SJCRH30 (cell line): ENCODE measurements around the gene NEDD4L. TPM values are rescaled to one million over a fixed set of nuclear protein-coding genes. Genes with fewer than 3 reads are reported as not detected.
"Not testable (repeated sequence)": the region's sequence is repeated elsewhere in the genome, so short reads cannot be mapped to it uniquely, and the experiment has no call there.

Experiments used
- DNase-seq, 2 experiments: peaks; one replicate each; pipeline ENCODE4 v3.0.0-alpha.2; 2015 to 2020
- H3K27ac ChIP-seq: fragments of 250-450 bp; sonication (Bioruptor Pico); 2 replicates; pipeline ENCODE4 v1.5.1; 2020; ENCODE audit warnings: mild to moderate bottlenecking, moderate library complexity
- H3K27me3 ChIP-seq: fragments of 250-450 bp; sonication (Bioruptor Pico); 2 replicates; pipeline ENCODE4 v1.5.1; 2020; ENCODE audit warnings: mild to moderate bottlenecking, moderate library complexity
- H3K36me3 ChIP-seq: fragments of 250-450 bp; sonication (Bioruptor Pico); 2 replicates; pipeline ENCODE4 v1.5.1; 2020; ENCODE audit warnings: mild to moderate bottlenecking, moderate library complexity
- H3K4me1 ChIP-seq: fragments of 250-450 bp; sonication (Bioruptor Pico); 2 replicates; pipeline ENCODE4 v1.5.1; 2020; ENCODE audit warnings: mild to moderate bottlenecking, moderate library complexity
- H3K4me3 ChIP-seq: fragments of 250-450 bp; sonication (Bioruptor Pico); 2 replicates; pipeline ENCODE4 v1.5.1; 2020; ENCODE audit warnings: mild to moderate bottlenecking, moderate library complexity
- H3K9me3 ChIP-seq: fragments of 250-450 bp; sonication (Bioruptor Pico); replicated peaks from 2 replicates; pipeline ENCODE4 v1.5.1; 2020; ENCODE audit warnings: mild to moderate bottlenecking, moderate library complexity
- total RNA-seq: library from RNA; depleted of rRNA; stranded (reverse); fragments of >200 nt; shearing (Covaris generic); gene quantifications from 2 replicates; pipeline ENCODE4 v1.2.3, GENCODE V29; 2014

Gene NEDD4L
- total RNA-seq, 1 experiment from 2014 or later, result 29.3 TPM

GRCh38 chr18:58265489-58265888 lies 221.5 kb downstream of the NEDD4L start:
- H3K36me3 ChIP-seq, H3K27me3 ChIP-seq, H3K4me3 ChIP-seq, H3K27ac ChIP-seq, H3K9me3 ChIP-seq, DNase-seq: not testable (repeated sequence)
- H3K4me1 ChIP-seq, result peaks cover 35% of the 10 kb centered on the region

- H3K9me3 ChIP-seq, result no peaks in the 10 kb centered on the region
- H3K4me1 ChIP-seq, result peaks cover 35% of the 10 kb centered on the region
- DNase-seq, result no peak
- no peak overlapping the region for H3K4me3 ChIP-seq
- no peak overlapping the region for H3K27ac ChIP-seq
- no peaks in the 10 kb centered on the region for H3K27me3 ChIP-seq
- no peaks in the 10 kb centered on the region for H3K36me3 ChIP-seq
These were observed 222.3 kb downstream of the NEDD4L start for GRCh38 chr18:58266291-58266690.

- no peak overlapping the region for H3K27ac ChIP-seq
- DNase-seq, result no peak
- no peaks in the 10 kb centered on the region for H3K36me3 ChIP-seq
- no peaks in the 10 kb centered on the region for H3K27me3 ChIP-seq
- no peaks in the 10 kb centered on the region for H3K9me3 ChIP-seq
- peaks cover 35% of the 10 kb centered on the region for H3K4me1 ChIP-seq
- H3K4me3 ChIP-seq, result no peak overlapping the region
These were observed 223.5 kb downstream of the NEDD4L start for GRCh38 chr18:58267493-58267892.

- Histone ChIP-seq H3K36me3 (no peaks in the 10 kb centered on the region), H3K27me3 (no peaks in the 10 kb centered on the region), H3K4me3 (no peak overlapping the region), H3K9me3 (no peaks in the 10 kb centered on the region), H3K27ac (no peak overlapping the region), H3K4me1 (peaks cover 23% of the 10 kb centered on the region)
- DNase-seq, result peak in 1 of 2 experiments; percentile 18
These were observed 224.8 kb downstream of the NEDD4L start for GRCh38 chr18:58268849-58269248.

GRCh38 chr18:58269931-58270330 lies 225.9 kb downstream of the NEDD4L start:
- no peaks in the 10 kb centered on the region for H3K9me3 ChIP-seq
- no peaks in the 10 kb centered on the region for H3K27me3 ChIP-seq
- DNase-seq, result no peak

GRCh38 chr18:58270396-58270795 lies 226.4 kb downstream of the NEDD4L start:
- H3K9me3 ChIP-seq, result no peaks in the 10 kb centered on the region

More at GRCh38 chr18:58269931-58270330, 225.9 kb downstream of the NEDD4L start:
- Histone ChIP-seq H3K36me3 (no peaks in the 10 kb centered on the region), H3K27ac (no peak overlapping the region), H3K4me3 (no peak overlapping the region), H3K4me1 (peaks cover 12% of the 10 kb centered on the region)

GRCh38 chr18:58271770-58272169 lies 227.7 kb downstream of the NEDD4L start:
- Histone ChIP-seq H3K27ac (no peak overlapping the region), H3K9me3 (no peaks in the 10 kb centered on the region), H3K36me3 (no peaks in the 10 kb centered on the region), H3K4me1 (peaks cover 12% of the 10 kb centered on the region), H3K27me3 (no peaks in the 10 kb centered on the region), H3K4me3 (no peak overlapping the region)
- DNase-seq, result no peak

More at GRCh38 chr18:58270396-58270795, 226.4 kb downstream of the NEDD4L start:
- Histone ChIP-seq H3K27me3 (no peaks in the 10 kb centered on the region), H3K4me3 (no peak overlapping the region), H3K27ac (no peak overlapping the region), H3K4me1 (peaks cover 12% of the 10 kb centered on the region), H3K36me3 (no peaks in the 10 kb centered on the region)
- DNase-seq, result no peak

GRCh38 chr18:58272209-58272608 lies 228.2 kb downstream of the NEDD4L start:
- H3K36me3 ChIP-seq, result no peaks in the 10 kb centered on the region
- H3K9me3 ChIP-seq, result no peaks in the 10 kb centered on the region
- no peak overlapping the region for H3K27ac ChIP-seq
- DNase-seq, result no peak
- no peaks in the 10 kb centered on the region for H3K27me3 ChIP-seq
- no peak overlapping the region for H3K4me3 ChIP-seq
- peaks cover 12% of the 10 kb centered on the region for H3K4me1 ChIP-seq

- Histone ChIP-seq H3K36me3 (no peaks in the 10 kb centered on the region), H3K27ac (no peak overlapping the region), H3K27me3 (no peaks in the 10 kb centered on the region), H3K9me3 (no peaks in the 10 kb centered on the region), H3K4me1 (peaks cover 12% of the 10 kb centered on the region), H3K4me3 (no peak overlapping the region)
- no peak for DNase-seq
These were observed 228.9 kb downstream of the NEDD4L start for GRCh38 chr18:58272779-58273435.

GRCh38 chr18:58275176-58275575 lies 231.2 kb downstream of the NEDD4L start:
- H3K36me3 ChIP-seq, result no peaks in the 10 kb centered on the region
- DNase-seq, result no peak
- H3K9me3 ChIP-seq, result no peaks in the 10 kb centered on the region
- H3K4me1 ChIP-seq, result no peaks in the 10 kb centered on the region; the same call in 1 of the 2 replicates
- no peak overlapping the region for H3K4me3 ChIP-seq
- H3K27me3 ChIP-seq, result no peaks in the 10 kb centered on the region
- no peak overlapping the region for H3K27ac ChIP-seq

- Histone ChIP-seq H3K27ac (no peak overlapping the region), H3K36me3 (no peaks in the 10 kb centered on the region), H3K9me3 (no peaks in the 10 kb centered on the region; the same call in 1 of the 2 replicates), H3K4me3 (no peak overlapping the region), H3K4me1 (no peaks in the 10 kb centered on the region), H3K27me3 (no peaks in the 10 kb centered on the region)
- no peak for DNase-seq
These were observed 233.0 kb downstream of the NEDD4L start for GRCh38 chr18:58276789-58277739.

- H3K4me3 ChIP-seq, result no peak overlapping the region
- no peaks in the 10 kb centered on the region for H3K4me1 ChIP-seq
- H3K27ac ChIP-seq, result no peak overlapping the region
- H3K36me3 ChIP-seq, result no peaks in the 10 kb centered on the region
- H3K9me3 ChIP-seq, result no peaks in the 10 kb centered on the region; the same call in 1 of the 2 replicates
- no peaks in the 10 kb centered on the region for H3K27me3 ChIP-seq
- no peak for DNase-seq
These were observed 235.6 kb downstream of the NEDD4L start for GRCh38 chr18:58279504-58280175.

- H3K36me3 ChIP-seq, result no peaks in the 10 kb centered on the region
- H3K9me3 ChIP-seq, result no peaks in the 10 kb centered on the region; the same call in 1 of the 2 replicates
- H3K4me3 ChIP-seq, result no peak overlapping the region
- no peak overlapping the region for H3K27ac ChIP-seq
- H3K27me3 ChIP-seq, result no peaks in the 10 kb centered on the region
- no peaks in the 10 kb centered on the region for H3K4me1 ChIP-seq
- DNase-seq, result no peak
These were observed 236.2 kb downstream of the NEDD4L start for GRCh38 chr18:58280191-58280590.

- H3K4me1 ChIP-seq, result peaks cover 14% of the 10 kb centered on the region
- not testable (repeated sequence) for DNase-seq, H3K4me3 ChIP-seq, H3K36me3 ChIP-seq, H3K9me3 ChIP-seq, H3K27me3 ChIP-seq, H3K27ac ChIP-seq
These were observed 238.8 kb downstream of the NEDD4L start for GRCh38 chr18:58282872-58283271.
